ENCODE measurements around the gene ETFA.

DNA sequence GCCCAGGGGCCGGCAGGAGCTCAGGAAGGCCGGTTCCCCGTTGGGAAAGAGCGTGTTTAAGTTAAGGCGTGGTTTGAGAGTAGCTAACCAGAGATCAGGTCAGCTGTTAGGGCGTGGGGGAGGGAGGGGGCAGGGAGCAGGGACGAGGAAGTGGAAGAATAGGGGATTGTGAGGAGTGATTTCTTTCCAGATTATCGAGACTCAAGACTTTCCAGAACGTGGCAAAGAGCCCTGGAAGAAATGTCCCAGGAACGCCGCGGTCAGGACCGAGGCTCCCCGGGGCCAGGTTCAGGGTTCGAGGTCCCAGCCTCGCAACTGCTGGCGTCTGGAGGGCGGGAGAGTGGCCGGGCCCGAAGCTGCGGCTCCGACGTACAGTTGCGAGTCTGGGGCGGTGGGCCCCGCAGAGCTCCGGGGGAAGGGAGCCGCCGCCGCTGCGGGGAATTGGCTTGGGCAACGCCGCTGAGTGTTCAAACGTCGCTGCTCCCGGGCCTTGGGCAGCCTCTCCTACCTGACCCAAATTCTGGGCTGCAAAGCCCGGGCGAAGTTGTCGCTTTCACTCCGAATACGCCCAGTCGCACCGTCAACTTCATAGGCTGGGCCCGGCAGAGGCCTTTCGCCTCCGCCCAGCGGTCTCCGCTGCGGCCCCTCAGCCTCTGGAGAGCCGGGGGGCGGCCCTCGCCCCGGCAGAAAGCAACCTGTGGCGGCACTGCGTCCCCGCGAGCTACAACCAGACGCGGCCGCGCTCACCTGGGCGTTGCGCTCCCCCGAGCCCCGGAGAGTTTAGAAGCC lies 34.8 kb upstream of the ETFA start:
- TF ChIP-seq CTCF (IDR thresholded peaks at IDR 0.05): no peak
- no peak for TF ChIP-seq EP300 (IDR thresholded peaks at IDR 0.05)
- no peak for TF ChIP-seq POLR2AphosphoS5 (IDR thresholded peaks at IDR 0.05)
- no peak for TF ChIP-seq POLR2A (IDR thresholded peaks at IDR 0.05)

Data from sigmoid colon (tissue), 4 donors.